HL-60/S4 treated with retinoic acid at 250 ng/mL for 4 days and 3 days (cell line): ENCODE measurements around the gene STAB1.
"Not testable (repeated sequence)": the region's sequence is repeated elsewhere in the genome, so short reads cannot be mapped to it uniquely, and the experiment has no call there.

Source experiments
- in situ Hi-C: fragments of 300-500 bp; cut with MboI; formaldehyde crosslinking; loops from 2 replicates; pipeline ENCODE4 v1.7.0; 2022; ENCODE audit warnings: low sequenced_read_pairs

Gene STAB1

GRCh38 chr3:52521881-52522650 lies 26.9 kb downstream of the STAB1 start:
- in situ Hi-C loops = no loop called here

GRCh38 chr3:52522651-52523251 lies 27.6 kb downstream of the STAB1 start:
- in situ Hi-C loops = no loop called here

GRCh38 chr3:52523386-52524257 lies 28.5 kb downstream of the STAB1 start:
- in situ Hi-C loops = no loop called here

- in situ Hi-C loops = no loop called here
These were observed 29.2 kb downstream of the STAB1 start for GRCh38 chr3:52524258-52524751.

GRCh38 chr3:52524752-52525679 lies 29.9 kb downstream of the STAB1 start:
- in situ Hi-C loops = no loop called here

GRCh38 chr3:52525680-52526561 lies 30.8 kb downstream of the STAB1 start:
- in situ Hi-C loops = no loop called here

GRCh38 chr3:52526671-52527038 lies 31.5 kb downstream of the STAB1 start:
- in situ Hi-C loops = not testable (repeated sequence)

GRCh38 chr3:52527039-52527731 lies 32.0 kb downstream of the STAB1 start:
- in situ Hi-C loops = no loop called here

GRCh38 chr3:52527732-52528585 lies 32.8 kb downstream of the STAB1 start:
- in situ Hi-C loops = no loop called here

GRCh38 chr3:52528586-52529375 lies 33.6 kb downstream of the STAB1 start:
- in situ Hi-C loops = no loop called here

- in situ Hi-C loops = no loop called here
These were observed 34.5 kb downstream of the STAB1 start for GRCh38 chr3:52529376-52530333.

- in situ Hi-C loops = no loop called here
These were observed 36.0 kb downstream of the STAB1 start for GRCh38 chr3:52530918-52531826.

- in situ Hi-C loops = no loop called here
These were observed 36.9 kb downstream of the STAB1 start for GRCh38 chr3:52531860-52532516.

GRCh38 chr3:52532517-52532837 lies 37.3 kb downstream of the STAB1 start:
- in situ Hi-C loops = no loop called here
